Measurements from ENCODE around the gene ZC2HC1B.

Gene ZC2HC1B

DNA sequence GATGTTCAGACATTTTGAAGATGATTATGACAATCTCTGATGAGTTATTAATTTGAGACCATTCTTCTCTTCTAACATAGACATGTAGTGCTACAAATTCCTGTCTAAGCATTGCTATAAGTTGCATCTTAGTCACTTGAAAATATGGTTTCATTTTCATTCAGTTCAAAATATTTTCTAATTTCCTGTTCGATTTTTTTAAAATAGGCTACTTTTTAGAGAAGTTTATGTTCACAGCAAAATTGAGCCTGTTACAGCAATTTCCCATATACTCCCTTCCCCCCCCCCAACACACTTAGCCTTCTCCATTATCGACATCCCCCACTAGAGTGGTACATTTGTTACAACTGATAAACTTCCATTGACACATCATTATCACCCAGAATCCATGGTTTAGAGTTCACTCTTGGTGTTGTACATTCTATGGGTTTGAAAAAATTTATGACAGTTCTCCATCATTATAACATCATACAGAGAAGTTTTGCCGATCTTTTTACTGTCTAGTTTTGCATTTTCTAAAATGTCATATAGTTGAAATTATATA is 112.6 kb downstream of the ZC2HC1B start:
- no peak for DNase-seq (ENCODE audit: low read depth)
- no peak overlapping the region for H3K4me3 ChIP-seq (ENCODE audit: low read depth, low read length)

DNA sequence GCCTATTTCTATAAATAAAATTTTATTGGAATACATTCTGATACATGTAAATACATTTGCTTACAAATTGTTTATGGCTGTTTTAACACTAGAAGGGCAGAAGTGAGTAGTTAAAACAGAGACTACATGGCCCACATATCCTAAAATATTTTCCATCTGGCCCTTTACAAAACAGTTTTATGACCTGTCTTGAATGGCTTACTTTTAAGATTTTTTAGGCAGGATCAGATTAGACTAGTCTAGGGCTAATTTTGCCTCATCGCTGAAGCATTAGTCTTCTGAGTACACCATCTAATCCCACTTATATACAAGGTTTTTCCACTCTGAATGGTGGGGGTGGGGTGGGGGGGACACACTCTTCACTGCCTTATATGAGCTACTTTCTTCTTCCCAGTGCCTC is 116.6 kb downstream of the ZC2HC1B start:
- no peak for DNase-seq (ENCODE audit: low read depth)
- H3K4me3 ChIP-seq (ENCODE audit: low read depth, low read length): no peak overlapping the region

GRCh38 chr6:143982968-143983367 is 118.7 kb downstream of the ZC2HC1B start:
- DNase-seq (ENCODE audit: low read depth): no peak
- no peak overlapping the region for H3K4me3 ChIP-seq (ENCODE audit: low read depth, low read length)

- no peak overlapping the region for H3K4me3 ChIP-seq (ENCODE audit: low read depth, low read length)
These were observed 120.4 kb downstream of the ZC2HC1B start for GRCh38 chr6:143984666-143985065.

DNA sequence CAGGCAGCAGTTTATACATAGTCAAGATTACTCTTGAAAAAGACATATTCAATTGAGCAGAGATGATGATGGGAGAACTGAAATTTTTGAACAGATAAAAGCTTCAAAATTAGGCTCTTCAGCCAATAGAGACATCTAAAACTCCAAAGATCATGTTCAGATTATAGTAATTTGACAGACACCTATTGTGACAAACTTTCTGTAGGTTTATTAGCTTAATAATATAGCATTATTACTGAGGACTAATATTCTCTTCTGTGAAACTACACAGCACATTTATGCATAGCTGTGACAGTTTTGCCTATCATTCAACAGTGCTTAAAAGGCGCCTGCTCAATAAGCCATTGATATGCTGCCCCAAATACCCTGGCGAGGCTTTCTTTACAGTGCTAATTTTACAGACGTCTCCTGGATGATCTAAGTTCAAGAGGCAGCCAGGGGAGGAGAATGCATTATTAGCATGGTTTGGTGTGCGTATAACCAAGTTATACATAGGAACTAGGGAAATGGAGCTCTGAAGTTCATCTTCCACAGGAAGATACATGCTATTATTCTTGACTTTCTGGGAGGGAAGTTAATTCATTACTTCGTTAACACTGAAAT is 122.3 kb downstream of the ZC2HC1B start:
- no peak overlapping the region for H3K4me3 ChIP-seq (ENCODE audit: low read depth, low read length)
- no peak for DNase-seq (ENCODE audit: low read depth)

More at GRCh38 chr6:143984666-143985065, 120.4 kb downstream of the ZC2HC1B start:
- DNase-seq (ENCODE audit: low read depth): no peak

All from skeletal muscle cell (primary cell).